Colonic mucosa (tissue), 4 donors: ENCODE results near the gene UBA5. TPM values are rescaled to one million over a fixed set of nuclear protein-coding genes. Genes with fewer than 3 reads are reported as not detected.

Experiments
- DNase-seq: peaks from one replicate; pipeline ENCODE4 v3.0.0-alpha.2; 2020
- H3K27ac ChIP-seq: fragments of 200-600 bp; one replicate; pipeline ENCODE4 v1.8.0; 2021
- H3K27me3 ChIP-seq: fragments of 200-600 bp; one replicate; pipeline ENCODE4 v1.8.0; 2021
- H3K36me3 ChIP-seq: fragments of 200-600 bp; one replicate; pipeline ENCODE4 v1.8.0; 2021
- H3K4me1 ChIP-seq: fragments of 200-600 bp; one replicate; pipeline ENCODE4 v1.8.0; 2021; ENCODE audit warnings: mild to moderate bottlenecking
- H3K4me3 ChIP-seq: fragments of 200-600 bp; one replicate; pipeline ENCODE4 v1.8.0; 2021
- H3K9ac ChIP-seq, 2 donors: one replicate each; pipeline ENCODE4 v1.7.0; 2013; ENCODE audit warnings: control low read depth in 2 of 2, low read depth in 2 of 2, low read length in 2 of 2
- H3K9me3 ChIP-seq: fragments of 200-600 bp; one replicate; pipeline ENCODE4 v1.8.0; 2021
- intact Hi-C: fragments of 100-400 bp; cut with DNase I; formaldehyde crosslinking; loops from one replicate; pipeline ENCODE4 v1.14.1; 2022
- total RNA-seq, 2 donors: library from RNA; stranded (reverse); fragmentation: NEBNext Ultra II Directional in 1 of 2; extraction: Animal tissue kit (Norgen Biotek cat#: 25700) in 1 of 2; gene quantifications; one replicate each; pipeline ENCODE4 v1.2.1, GENCODE V29; 2021
- TF ChIP-seq, protein P1 (sequence below): fragments of 200-600 bp; IDR thresholded peaks from one replicate; pipeline ENCODE4 v1.8.0; 2022; ENCODE audit warnings: antibody characterized with exemption, mild to moderate bottlenecking
- donor health status: healthy.
- donor health status: DM: no; HTN: no; CAD: no.
- donor health status: DM: no; HTN: no; CAD: no.

The UBA5 gene
- total RNA-seq, 2 donors from 2014 or later, result 32.2 to 32.5 TPM

DNA sequence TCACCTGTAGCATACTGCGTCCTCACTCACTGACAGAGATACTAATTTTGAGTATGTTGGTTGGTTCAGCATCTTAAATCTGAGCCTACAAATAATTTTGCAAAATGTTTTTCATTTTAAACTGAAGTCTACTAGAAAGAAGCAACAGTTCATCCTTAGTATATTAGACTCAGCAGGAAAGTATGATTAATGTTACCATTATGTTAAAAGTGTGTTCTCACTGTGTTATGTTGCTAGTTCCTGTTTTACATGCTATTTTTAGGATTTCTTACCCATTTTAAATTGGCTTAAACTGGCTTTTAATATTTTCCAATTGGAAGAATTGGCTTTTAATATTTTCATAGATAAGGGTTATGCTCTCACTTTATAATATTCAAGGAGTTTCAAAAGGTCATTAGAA lies 37.4 kb upstream of the UBA5 start:
- no peaks in the 10 kb centered on the region for H3K4me1 ChIP-seq
- H3K27me3 ChIP-seq, result no peaks in the 10 kb centered on the region
- H3K4me3 ChIP-seq, result no peak overlapping the region
- TF ChIP-seq, protein P1, sequence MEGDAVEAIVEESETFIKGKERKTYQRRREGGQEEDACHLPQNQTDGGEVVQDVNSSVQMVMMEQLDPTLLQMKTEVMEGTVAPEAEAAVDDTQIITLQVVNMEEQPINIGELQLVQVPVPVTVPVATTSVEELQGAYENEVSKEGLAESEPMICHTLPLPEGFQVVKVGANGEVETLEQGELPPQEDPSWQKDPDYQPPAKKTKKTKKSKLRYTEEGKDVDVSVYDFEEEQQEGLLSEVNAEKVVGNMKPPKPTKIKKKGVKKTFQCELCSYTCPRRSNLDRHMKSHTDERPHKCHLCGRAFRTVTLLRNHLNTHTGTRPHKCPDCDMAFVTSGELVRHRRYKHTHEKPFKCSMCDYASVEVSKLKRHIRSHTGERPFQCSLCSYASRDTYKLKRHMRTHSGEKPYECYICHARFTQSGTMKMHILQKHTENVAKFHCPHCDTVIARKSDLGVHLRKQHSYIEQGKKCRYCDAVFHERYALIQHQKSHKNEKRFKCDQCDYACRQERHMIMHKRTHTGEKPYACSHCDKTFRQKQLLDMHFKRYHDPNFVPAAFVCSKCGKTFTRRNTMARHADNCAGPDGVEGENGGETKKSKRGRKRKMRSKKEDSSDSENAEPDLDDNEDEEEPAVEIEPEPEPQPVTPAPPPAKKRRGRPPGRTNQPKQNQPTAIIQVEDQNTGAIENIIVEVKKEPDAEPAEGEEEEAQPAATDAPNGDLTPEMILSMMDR, result no peak
- DNase-seq, result no peak
- no peaks in the 10 kb centered on the region for H3K9me3 ChIP-seq
- intact Hi-C loops, result no loop called here
- no peak overlapping the region for H3K27ac ChIP-seq
- no peak overlapping the region for H3K9ac ChIP-seq
- H3K36me3 ChIP-seq, result no peaks in the 10 kb centered on the region

DNA sequence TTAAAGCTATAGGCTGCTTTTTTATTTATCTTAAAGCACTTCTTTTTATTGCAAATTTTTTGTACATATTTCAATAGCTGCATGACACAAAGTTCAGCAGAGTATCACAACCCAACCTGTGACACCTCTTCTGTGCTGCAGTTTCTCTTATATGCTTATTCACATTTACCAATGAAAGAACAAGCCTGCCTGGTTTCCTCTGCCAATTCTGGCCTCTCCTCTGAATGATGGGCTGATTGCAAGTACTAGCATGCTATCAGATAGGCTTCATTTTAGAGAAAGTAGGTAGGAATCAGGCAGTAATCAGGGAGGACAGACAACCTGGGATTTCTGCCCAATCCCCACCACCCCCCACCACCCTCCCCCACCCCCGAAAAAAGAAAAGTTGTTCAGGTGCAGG lies 36.5 kb upstream of the UBA5 start:
- H3K4me3 ChIP-seq, result no peak overlapping the region
- no peaks in the 10 kb centered on the region for H3K27me3 ChIP-seq
- no peak for DNase-seq
- H3K9me3 ChIP-seq, result no peaks in the 10 kb centered on the region
- H3K27ac ChIP-seq, result no peak overlapping the region
- intact Hi-C loops, result no loop called here
- TF ChIP-seq, protein P1, result no peak
- no peaks in the 10 kb centered on the region for H3K36me3 ChIP-seq
- H3K4me1 ChIP-seq, result no peaks in the 10 kb centered on the region
- H3K9ac ChIP-seq, result no peak overlapping the region

DNA sequence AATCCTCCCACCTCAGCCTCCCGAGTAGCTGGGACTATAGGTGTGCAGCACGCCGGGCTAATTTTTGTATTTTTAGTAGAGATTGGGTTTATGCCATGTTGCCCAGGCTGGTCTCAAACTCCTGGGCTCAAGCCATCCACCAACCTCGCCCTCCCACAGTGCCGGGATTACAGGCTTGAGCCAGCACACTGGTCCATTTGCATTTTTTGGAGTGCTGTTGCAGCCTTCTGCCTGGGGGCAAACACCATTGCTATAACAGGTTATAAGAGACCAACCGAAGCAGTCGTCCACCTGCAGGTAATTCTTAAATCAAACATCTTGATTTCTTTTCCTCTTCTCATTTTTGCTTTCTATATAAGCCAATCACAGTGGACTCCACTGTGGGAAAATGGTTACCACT lies 35.3 kb upstream of the UBA5 start:
- H3K9me3 ChIP-seq, result no peaks in the 10 kb centered on the region
- no peak overlapping the region for H3K9ac ChIP-seq
- H3K27me3 ChIP-seq, result no peaks in the 10 kb centered on the region
- no peak overlapping the region for H3K4me3 ChIP-seq
- no peaks in the 10 kb centered on the region for H3K36me3 ChIP-seq
- TF ChIP-seq, protein P1, result no peak
- no peak overlapping the region for H3K27ac ChIP-seq
- no peak for DNase-seq
- H3K4me1 ChIP-seq, result no peaks in the 10 kb centered on the region
- intact Hi-C loops, result no loop called here

DNA sequence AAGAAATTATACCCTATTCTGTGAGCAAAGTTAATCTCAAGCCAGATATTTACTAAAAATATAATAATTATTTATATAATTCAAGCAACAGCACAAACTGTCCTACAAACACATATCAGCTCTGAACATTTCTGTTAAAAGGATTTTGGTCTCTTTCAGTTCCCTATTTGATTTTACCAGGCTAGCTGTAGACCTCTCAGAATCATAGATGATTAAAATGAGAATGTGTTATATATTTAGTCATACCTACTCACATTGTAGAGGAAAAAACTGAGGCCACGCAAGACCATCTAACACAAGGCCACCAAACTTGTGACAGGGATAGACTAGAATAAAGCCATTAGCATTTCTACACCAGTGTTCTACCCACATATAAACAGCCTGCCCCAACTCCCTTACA lies 34.5 kb upstream of the UBA5 start:
- Histone ChIP-seq H3K4me3 (no peak overlapping the region), H3K9ac (no peak overlapping the region), H3K9me3 (no peaks in the 10 kb centered on the region), H3K27me3 (no peaks in the 10 kb centered on the region), H3K36me3 (no peaks in the 10 kb centered on the region), H3K27ac (no peak overlapping the region), H3K4me1 (no peaks in the 10 kb centered on the region)
- TF ChIP-seq, protein P1, result no peak
- DNase-seq, result no peak
- intact Hi-C loops, result no loop called here

DNA sequence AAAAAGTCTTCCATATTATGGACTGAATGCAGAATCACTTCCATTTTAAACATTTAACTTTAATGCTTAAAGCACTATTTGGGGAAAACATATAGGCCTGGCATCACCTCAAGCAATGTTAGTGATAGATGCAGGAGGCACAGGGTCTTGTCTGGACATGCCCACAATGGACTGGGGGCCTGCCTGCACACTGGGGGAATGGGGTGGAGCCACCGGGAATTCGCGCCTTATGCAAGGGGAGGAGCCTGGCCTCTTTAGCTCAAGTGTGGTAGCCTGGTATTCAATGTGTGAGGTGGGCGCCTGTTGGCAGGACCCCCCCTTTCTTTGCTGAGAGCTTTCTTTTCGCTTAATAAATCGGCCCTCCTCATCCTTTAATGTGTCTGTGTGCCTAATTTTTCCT lies 33.2 kb upstream of the UBA5 start:
- H3K27ac ChIP-seq, result no peak overlapping the region
- no peak overlapping the region for H3K4me3 ChIP-seq
- no peaks in the 10 kb centered on the region for H3K36me3 ChIP-seq
- H3K9me3 ChIP-seq, result no peaks in the 10 kb centered on the region
- no peaks in the 10 kb centered on the region for H3K27me3 ChIP-seq
- intact Hi-C loops, result no loop called here
- H3K9ac ChIP-seq, result no peak overlapping the region
- no peak for DNase-seq
- TF ChIP-seq, protein P1, result no peak
- H3K4me1 ChIP-seq, result no peaks in the 10 kb centered on the region

DNA sequence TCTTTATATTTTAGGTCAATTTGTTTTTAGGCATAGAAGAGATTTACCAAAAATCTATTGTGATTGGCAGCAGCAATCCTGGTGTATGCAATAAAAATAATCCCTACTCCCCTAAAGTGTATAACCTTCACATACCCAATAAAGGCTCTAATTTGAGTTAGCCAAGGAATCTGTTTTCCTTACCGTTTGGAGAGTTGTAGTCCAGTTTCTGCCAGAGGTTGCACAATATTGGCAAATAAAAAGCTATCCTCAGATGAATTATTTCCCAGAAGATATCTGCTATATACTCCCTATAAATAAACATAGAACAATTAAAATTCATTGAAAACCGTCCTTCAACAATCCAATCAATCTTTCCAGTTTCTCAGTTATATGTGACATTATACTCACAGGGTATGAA lies 32.0 kb upstream of the UBA5 start:
- no peaks in the 10 kb centered on the region for H3K9me3 ChIP-seq
- no peaks in the 10 kb centered on the region for H3K27me3 ChIP-seq
- no peaks in the 10 kb centered on the region for H3K36me3 ChIP-seq
- intact Hi-C loops, result no loop called here
- DNase-seq, result no peak
- H3K4me3 ChIP-seq, result no peak overlapping the region
- TF ChIP-seq, protein P1, result no peak
- H3K9ac ChIP-seq, result no peak overlapping the region
- H3K4me1 ChIP-seq, result no peaks in the 10 kb centered on the region
- H3K27ac ChIP-seq, result no peak overlapping the region
